Erythroblast (primary cell): ENCODE measurements around the gene ABCC9.

Source experiments
- GATA1 ChIP-seq: IDR thresholded peaks from 2 replicates; pipeline ENCODE4 v1.6.1; 2011; ENCODE audit warnings: low read depth, mild to moderate bottlenecking, control low read depth, low read length, moderate library complexity
- POLR2A ChIP-seq: IDR thresholded peaks from 2 replicates; pipeline ENCODE4 v1.6.1; 2011; ENCODE audit warnings: mild to moderate bottlenecking, low read length

DNA sequence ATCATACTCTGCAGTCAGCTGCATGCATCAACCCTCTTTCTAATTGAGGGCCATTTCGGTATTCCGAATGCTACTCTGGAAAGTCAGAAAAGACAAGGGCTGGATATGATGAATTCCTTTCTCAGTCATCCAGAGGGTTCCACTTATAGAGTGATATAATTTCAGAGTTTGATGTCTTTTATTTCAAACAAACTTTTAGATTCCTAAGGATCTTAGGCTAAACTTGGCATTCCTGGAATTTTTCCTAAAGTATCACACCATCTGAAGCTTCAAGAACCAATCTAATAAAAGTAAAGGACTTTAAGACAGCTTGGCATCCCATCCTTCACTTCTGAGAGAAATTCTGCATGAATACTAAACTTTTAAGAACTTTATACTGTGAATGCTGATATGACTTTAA, 97.4 kb downstream of the ABCC9 start:
- TF ChIP-seq POLR2A: no peak
- TF ChIP-seq GATA1: no peak
